Activated CD8-positive, alpha-beta memory T cell treated with anti-CD3 and anti-CD28 coated beads for 1 hour (primary cell): Measurements from ENCODE around the gene TTC34.

Source experiments
- DNase-seq, 2 donors: peaks; one replicate each; pipeline ENCODE4 v3.0.0-alpha.2; 2020; ENCODE audit warnings: low read depth in 1 of 2; ENCODE audit errors: extremely low read depth in 1 of 2

The TTC34 gene

DNA sequence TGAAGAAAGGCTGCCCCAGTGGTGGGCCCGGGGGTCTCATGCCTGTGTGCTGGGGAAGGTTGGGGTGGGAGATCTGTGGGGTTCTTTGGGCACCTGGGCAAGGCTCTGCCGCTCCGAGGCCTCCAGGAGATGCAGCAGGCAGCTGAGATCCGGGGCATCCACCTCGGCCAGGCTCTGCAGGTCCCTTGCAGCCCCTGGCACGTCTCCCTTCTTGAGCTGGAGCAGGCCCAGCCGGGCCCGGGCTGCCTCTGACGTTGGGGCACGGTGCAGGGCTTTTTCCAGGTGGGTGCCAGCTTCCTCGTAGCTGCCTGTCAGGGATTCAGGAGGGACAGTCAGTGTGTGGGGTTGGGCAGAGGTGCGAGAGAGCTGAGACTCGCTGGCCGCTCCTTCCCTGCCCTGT lies 157.3 kb downstream of the TTC34 start:
- DNase-seq, result no peak

DNA sequence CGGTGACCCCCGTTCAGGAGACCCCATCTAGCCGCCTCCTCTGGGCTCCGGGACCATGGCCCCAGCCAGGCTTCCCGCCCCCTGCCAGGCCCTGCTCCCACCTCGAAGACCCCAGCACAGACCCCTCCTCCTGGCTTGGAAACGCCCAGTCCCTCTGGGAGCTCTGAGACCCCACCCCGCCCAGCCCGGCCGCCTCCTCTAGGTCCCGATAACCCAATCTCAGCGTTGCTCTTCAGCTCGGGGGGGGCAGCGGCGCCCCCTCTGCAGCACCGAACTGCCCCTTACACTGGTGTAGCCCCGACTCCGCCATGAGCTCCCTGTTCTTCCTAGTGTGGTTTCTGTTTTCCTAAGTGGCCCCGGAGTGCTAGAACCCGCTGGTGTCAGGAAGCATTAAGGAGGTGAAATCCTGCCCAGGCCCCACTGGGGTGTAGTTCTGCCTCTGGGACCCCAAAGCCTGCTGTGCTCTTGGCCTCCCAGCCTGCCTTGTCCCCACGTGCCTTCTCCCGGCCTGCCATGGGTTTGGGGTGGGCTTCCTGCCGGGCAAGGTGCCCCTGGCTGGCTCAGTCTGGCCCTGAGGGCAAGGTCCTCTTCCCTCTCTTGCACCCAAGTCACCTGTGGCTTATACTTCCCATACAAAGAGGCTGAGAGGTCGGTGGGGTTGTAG lies 157.9 kb downstream of the TTC34 start:
- no peak for DNase-seq

DNA sequence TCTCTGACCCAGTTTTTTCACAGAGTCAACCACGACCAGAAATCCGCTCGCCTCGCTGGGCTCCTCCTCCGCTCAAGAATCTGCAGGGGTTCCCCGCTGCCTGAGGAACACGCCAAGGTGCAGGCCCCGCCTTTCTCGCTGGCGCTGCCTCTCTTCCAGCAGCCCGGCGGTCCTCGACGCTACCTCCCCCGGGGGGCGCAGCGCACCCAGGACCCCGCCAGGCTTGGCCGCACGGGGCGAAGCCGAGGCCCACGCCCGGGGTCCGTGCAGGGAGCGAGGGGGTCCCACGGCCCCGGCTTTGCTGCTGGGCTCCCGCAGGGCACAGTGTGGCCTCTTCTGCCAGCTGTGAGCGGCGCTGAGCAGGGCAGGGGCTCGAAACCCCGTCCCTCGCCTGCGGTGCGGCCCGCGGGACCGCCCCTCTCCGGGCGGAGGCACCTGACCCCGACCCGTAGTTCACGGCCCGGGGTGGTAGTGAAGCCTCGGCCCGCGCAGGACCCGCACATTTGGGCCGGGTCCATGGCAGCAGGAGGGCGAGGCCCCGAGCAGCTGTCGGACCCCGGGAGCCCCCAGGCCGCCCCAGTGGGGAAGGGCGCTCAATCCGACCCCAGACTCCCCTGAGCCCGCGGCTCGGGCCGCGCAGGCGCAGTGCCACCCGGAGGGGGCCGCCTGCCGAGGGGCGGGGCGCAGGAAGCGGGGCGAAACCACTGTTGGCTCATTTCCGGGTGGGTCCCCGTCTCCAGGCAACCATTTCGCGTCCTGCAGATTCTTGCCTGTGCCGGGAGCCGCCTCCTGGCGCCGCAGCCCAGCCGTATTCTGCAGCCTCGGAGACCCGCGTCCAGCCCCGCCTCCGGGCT lies 158.7 kb downstream of the TTC34 start:
- peak; percentile 88 to 90 for DNase-seq

GRCh38 chr1:2642131-2642559 lies 159.3 kb downstream of the TTC34 start:
- no peak for DNase-seq

DNA sequence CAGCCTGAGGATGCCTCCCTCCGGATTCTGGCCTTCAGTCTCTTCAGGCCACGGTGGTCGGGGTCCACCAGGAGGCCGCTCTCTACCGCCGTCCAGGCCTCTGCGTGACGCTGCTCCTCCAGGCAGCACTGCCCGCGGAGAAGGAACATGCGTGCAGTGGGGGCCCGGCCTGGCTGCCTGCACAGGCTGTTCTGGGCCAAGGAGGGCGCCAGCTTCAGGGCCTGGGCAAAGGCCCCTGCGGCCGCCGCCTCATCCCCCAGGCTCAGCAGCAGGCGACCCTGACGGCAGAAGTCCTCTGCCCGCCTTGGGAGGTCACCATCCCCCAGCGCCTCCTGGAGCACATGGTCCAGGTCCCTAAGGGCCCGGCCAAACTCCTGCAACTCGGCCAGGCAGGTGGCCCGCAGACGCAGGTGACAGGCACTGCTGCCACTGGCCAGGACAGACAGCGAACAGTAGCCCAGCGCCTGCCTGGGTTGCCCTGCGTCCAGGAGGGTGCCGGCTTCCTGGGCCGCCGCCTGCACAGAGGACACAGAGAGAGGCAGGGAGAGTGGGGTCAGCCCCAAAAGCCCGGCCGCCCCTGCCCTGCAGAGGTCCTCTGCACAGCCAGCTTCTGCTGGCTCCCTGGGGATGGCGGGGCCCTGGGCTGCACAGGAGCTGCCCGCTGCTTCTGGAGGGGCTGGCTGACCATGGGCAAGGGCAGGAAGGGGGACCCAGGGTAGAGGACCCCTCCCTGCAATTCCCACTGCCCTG lies 159.9 kb downstream of the TTC34 start:
- DNase-seq, result no peak

GRCh38 chr1:2640626-2641025 lies 160.9 kb downstream of the TTC34 start:
- no peak for DNase-seq

DNA sequence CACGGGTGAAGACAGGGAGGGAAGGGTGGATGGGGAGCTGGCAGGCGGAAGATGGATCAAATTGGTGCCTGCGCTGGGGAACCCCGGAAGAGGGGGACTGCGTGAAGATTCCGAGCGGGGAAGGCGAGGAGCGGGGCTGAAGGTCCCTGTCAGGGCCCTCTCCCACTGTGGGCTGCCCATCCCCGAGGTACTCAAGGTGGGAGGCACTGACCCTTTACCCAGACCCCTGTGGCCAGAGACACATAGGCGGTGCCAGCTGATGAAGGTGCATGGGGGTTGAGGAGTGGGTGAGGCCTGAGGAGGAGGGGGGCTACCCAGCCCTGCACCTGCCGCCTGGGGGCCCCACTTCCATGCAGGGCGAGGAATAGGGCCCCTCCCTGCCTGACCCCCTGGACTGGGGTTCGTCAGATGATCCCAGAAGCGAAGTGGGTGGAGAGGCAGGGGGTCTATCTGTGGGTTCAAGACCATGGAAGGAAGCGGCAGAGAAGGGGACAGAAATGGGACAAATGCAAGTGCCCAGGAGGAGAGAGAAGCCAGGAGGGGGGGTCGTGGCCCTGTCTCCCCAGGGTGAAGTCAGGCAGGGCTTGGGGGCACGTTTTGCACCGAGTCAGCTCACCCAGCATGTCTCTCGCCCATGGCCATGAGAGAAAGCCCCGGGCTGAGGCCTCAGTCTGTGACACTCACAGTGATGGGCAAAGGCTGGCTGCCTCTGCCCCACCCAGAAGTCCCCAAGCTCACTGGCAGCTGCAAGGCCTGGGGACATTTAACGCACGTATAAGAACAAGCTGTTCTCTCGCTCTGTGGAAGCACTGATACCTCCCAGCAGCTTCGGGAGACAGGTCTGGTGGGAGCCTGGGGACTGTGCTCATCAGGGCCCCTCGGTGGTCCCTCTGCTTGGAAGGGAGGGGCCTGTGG lies 161.6 kb downstream of the TTC34 start:
- no peak for DNase-seq

DNA sequence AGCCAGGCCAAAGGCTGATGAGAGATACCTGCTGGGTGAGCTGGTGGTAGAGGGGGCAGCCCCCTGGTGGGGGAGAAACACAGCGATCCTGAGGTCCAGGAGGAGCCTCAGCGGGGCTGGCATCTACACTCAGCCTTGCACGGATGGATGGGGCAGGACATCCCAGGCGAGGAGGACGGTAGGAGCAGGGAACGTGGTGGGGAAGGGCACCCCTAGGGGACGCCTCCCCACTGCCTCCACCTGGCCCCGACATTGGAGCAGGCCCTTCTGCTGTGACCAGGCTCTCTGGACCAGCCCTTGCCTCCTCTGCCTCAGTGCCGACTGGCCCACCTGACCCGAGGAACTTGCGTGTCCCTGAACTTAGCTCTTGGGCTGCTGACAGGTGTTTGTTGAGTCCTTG lies 162.3 kb downstream of the TTC34 start:
- no peak for DNase-seq

GRCh38 chr1:2638466-2639115 lies 162.9 kb downstream of the TTC34 start:
- no peak for DNase-seq

GRCh38 chr1:2637442-2638145 lies 163.9 kb downstream of the TTC34 start:
- no peak for DNase-seq

- DNase-seq, result no peak
Measured at GRCh38 chr1:2636733-2637132, 164.8 kb downstream of the TTC34 start.

DNA sequence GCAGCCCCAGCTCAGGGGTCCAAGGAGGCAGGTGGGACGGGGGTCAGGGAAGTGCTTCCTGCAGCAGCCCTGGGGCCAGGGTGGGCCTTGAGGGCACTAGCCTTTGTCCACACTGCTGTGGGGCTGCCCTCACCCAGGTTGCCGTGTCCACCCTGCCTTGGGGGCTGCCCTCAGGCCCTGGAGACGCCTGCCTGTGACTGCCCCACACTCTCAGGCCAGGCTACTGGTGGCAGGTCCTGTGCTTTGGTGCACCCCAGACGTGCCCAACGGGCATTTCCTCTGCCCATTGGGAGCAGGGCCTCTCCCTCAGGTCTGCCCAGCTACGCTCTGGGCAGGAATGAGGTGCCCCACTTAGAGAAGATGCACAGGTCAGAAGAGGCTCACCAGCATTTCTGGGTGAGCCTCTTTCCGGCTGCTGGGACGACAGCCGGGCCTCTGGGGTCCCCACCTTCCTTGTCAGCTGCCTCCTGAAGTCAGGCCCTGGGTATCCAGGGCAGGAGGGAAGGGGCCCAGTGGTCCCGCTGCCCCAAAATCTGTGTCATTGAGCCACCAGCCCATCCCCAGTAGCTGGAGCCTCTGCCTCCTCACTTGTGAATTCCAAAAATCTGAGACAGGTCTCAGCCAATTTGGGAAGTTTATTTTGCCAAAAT lies 166.0 kb downstream of the TTC34 start:
- no peak for DNase-seq

DNA sequence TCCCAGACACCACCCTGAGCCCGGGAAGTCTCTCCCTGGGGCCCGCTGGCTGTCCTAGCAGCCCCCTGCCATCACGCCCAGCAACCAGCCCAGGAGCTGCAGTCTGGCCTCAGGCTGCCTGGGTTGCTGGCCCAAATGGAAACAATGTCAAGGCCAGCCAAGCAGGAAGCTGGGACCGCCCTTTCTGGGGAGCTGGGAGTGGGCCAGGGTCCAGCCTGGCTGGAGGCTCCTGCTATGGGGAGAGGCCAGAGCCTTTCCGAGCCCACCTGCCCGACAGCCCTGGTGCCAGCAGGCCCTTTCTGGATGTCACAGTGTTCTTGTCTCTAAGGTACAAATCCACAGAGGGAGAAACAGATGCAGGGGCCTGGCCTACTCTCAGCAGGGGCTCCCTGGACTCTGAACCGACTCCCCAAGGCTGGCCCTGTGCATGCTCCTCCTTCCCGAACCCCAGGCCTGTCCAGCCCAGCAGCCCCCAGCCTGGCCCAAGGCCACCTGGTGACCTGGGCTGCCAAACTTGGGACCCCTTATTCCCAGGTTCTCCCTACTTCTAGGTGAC lies 167.5 kb downstream of the TTC34 start:
- no peak for DNase-seq

- no peak for DNase-seq
Measured at GRCh38 chr1:2633366-2633935, 168.0 kb downstream of the TTC34 start.

DNA sequence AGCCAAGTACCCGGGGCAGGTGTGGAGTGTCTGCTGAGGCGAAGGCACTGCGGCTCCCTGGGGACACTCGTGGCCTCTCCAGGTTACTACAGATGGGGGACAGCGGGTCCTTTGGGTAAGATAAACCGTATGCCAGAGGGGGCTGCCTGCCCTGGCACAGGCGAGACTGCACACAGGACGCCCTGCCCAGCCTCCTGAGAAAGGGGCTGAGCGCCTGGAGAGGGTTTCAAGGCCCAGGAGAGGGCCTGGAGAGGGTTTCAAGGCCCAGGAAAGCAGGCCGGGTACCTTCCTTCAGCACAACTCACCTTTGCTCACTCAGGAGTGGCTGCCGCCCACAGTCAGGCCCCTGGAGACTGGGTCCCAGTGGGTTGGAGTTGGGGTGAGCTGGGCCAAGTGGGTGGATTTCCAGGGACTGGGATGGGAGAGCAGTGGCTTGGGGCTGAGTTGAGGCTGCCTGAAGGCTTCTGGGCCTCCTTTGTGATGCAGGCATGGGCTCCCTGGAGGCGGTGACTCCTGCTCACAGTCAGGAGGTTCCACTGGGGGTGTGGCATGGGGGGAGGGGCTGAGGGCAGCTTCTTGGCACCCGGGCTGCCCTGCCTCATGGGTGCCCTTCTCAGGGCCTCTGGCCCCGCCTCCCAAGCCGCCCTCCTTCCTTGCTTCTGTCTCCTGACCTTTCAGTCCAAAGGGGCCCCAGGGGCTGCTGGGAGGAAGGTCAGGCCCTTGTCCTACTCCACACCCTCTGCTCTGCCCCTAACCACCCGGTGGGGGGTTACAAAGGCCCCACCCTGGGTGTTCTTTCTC lies 168.7 kb downstream of the TTC34 start, which contains the start of gene MMEL1:
TSS of gene MMEL1 (minus strand) at position 456 of the 801 bp plus-strand sequence. CDS start 3,532 bp downstream, outside the sequence.
- no peak for DNase-seq

DNA sequence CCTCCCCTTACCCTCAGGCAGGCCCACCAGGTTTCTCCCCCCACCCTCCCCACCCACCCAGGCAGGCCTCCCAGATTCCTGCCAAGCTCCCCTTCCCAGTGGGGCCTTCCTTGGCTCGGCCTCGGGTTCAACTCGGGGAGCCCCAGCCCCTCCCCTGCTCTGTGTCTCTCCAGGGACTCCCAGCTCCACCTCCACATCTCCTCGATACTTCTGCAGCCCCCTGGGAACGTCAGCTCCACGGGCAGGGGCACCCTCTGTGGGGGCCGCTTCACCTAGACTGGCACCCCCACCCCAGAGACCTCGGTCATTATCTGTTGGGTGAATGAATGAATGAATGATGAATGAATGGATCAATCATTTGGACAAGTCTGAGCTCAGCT lies 169.5 kb downstream of the TTC34 start:
- DNase-seq, result no peak
